IMR-90 (cell line): ENCODE results near the gene RAB18. TPM values are rescaled to one million over a fixed set of nuclear protein-coding genes. Genes with fewer than 3 reads are reported as not detected.

Source experiments
- ATAC-seq: fragments of 200-7000 bp; cut with Tn5 transposase; 2 replicates; pipeline ENCODE4 v1.9.1; 2020; ENCODE audit warnings: low read depth, mild to moderate bottlenecking, moderate library complexity
- BruUV-seq: library from RNA; stranded (reverse); fragments of 400-500 nt; replicated peaks from 2 replicates; lab custom pipeline; 2021; lab: Mats Ljungman, UMichigan
- CTCF ChIA-PET: fragments of 300-600 bp; formaldehyde crosslinking; extraction: SDS; loops from one replicate; lab custom pipeline; 2021; ENCODE audit warnings: antibody characterized with exemption; lab: Yijun Ruan, JAX
- POLR2A ChIA-PET: fragments of 300-600 bp; sonication (Branson Sonifier 250); formaldehyde crosslinking; loops from one replicate; lab custom pipeline; 2022; ENCODE audit warnings: antibody characterized with exemption; ENCODE audit not compliant: unreplicated experiment; lab: Charles Lee
- DNase-seq: peaks from one replicate; pipeline ENCODE4 v3.0.0; 2013
- H2AFZ ChIP-seq: replicated peaks from 2 replicates; pipeline ENCODE3; 2013; ENCODE audit warnings: low read length, mild to moderate bottlenecking; ENCODE audit not compliant: poor library complexity
- H2AK5ac ChIP-seq: 2 replicates; pipeline ENCODE4 v1.6.1; 2013; ENCODE audit warnings: low read depth, low read length, inconsistent platforms
- H2AK9ac ChIP-seq: replicated peaks from 2 replicates; pipeline ENCODE3; 2013; ENCODE audit warnings: mild to moderate bottlenecking, low read depth, low read length, moderate library complexity; ENCODE audit not compliant: poor library complexity
- H2BK120ac ChIP-seq: 2 replicates; pipeline ENCODE4 v1.6.1; 2013; ENCODE audit warnings: low read depth, low read length, inconsistent platforms
- H2BK15ac ChIP-seq: 3 replicates; pipeline ENCODE4 v1.6.1; 2013; ENCODE audit warnings: low read depth, low read length, inconsistent platforms
- H2BK20ac ChIP-seq: 2 replicates; pipeline ENCODE4 v1.6.1; 2013; ENCODE audit warnings: low read depth, mild to moderate bottlenecking, inconsistent platforms, low read length, moderate library complexity
- H2BK5ac ChIP-seq: 2 replicates; pipeline ENCODE4 v1.6.1; 2013; ENCODE audit warnings: mild to moderate bottlenecking, low read depth, low read length, inconsistent platforms; ENCODE audit not compliant: poor library complexity, severe bottlenecking
- H3K14ac ChIP-seq: replicated peaks from 2 replicates; pipeline ENCODE4 v1.6.1; 2013; ENCODE audit warnings: low read depth, low read length, inconsistent platforms
- H3K18ac ChIP-seq: 2 replicates; pipeline ENCODE4 v1.6.1; 2013; ENCODE audit warnings: low read depth, low read length, control low read depth
- H3K23ac ChIP-seq: 2 replicates; pipeline ENCODE4 v1.6.1; 2013; ENCODE audit warnings: low read depth, low read length, inconsistent platforms
- H3K27ac ChIP-seq: 2 replicates; pipeline ENCODE4 v1.5.1; 2013; ENCODE audit warnings: mild to moderate bottlenecking, control low read depth, low read length; ENCODE audit not compliant: insufficient read depth
- H3K27me3 ChIP-seq: 2 replicates; pipeline ENCODE4 v1.6.1; 2013; ENCODE audit warnings: low read length; ENCODE audit not compliant: control insufficient read depth, insufficient read depth
- H3K36me3 ChIP-seq: 2 replicates; pipeline ENCODE4 v1.6.1; 2013; ENCODE audit warnings: low read length, mixed read lengths; ENCODE audit not compliant: control insufficient read depth, insufficient read depth
- H3K4ac ChIP-seq: 2 replicates; pipeline ENCODE4 v1.6.1; 2013; ENCODE audit warnings: low read depth, low read length, inconsistent platforms
- H3K4me1 ChIP-seq: 2 replicates; pipeline ENCODE4 v1.6.1; 2013; ENCODE audit warnings: low read length, mixed read lengths; ENCODE audit not compliant: control insufficient read depth, insufficient read depth
- H3K4me2 ChIP-seq: 2 replicates; pipeline ENCODE4 v1.6.1; 2013; ENCODE audit warnings: low read depth, mild to moderate bottlenecking, control low read depth, low read length, moderate library complexity
- H3K4me3 ChIP-seq: 2 replicates; pipeline ENCODE4 v1.5.1; 2013; ENCODE audit warnings: low read depth, mild to moderate bottlenecking, control low read depth, low read length, moderate library complexity; ENCODE audit not compliant: insufficient read depth
- H3K56ac ChIP-seq: 2 replicates; pipeline ENCODE4 v1.6.1; 2013; ENCODE audit warnings: low read length, inconsistent platforms; ENCODE audit not compliant: insufficient read depth; ENCODE audit errors: extremely low read depth
- H3K79me1 ChIP-seq, 2 experiments: 2 replicates each; pipeline ENCODE4 v1.6.1; 2013; ENCODE audit warnings: low read length in 2 of 2, inconsistent platforms in 1 of 2, low read depth in 1 of 2
- H3K9ac ChIP-seq: 2 replicates; pipeline ENCODE4 v1.6.1; 2013; ENCODE audit warnings: low read depth, low read length, control low read depth
- H3K9me1 ChIP-seq: 2 replicates; pipeline ENCODE4 v1.6.1; 2013; ENCODE audit warnings: low read length, inconsistent platforms; ENCODE audit not compliant: insufficient read depth
- H3K9me3 ChIP-seq: 2 replicates; pipeline ENCODE4 v1.6.1; 2013; ENCODE audit warnings: low read length; ENCODE audit not compliant: control insufficient read depth, insufficient read depth
- H4K20me1 ChIP-seq: 2 replicates; pipeline ENCODE4 v1.6.1; 2013; ENCODE audit warnings: low read length, inconsistent platforms; ENCODE audit not compliant: insufficient read depth
- H4K5ac ChIP-seq: 2 replicates; pipeline ENCODE4 v1.6.1; 2013; ENCODE audit warnings: mild to moderate bottlenecking, low read depth, low read length, control low read depth
- H4K8ac ChIP-seq, 2 experiments: 2 replicates each; pipeline ENCODE4 v1.6.1; 2013; ENCODE audit warnings: low read depth in 2 of 2, low read length in 2 of 2, control low read depth in 1 of 2, inconsistent platforms in 1 of 2
- H4K91ac ChIP-seq: 2 replicates; pipeline ENCODE4 v1.6.1; 2013; ENCODE audit warnings: low read depth, low read length, inconsistent platforms; ENCODE audit not compliant: insufficient read depth
- CHD1 ChIP-seq: IDR thresholded peaks from 2 replicates; pipeline ENCODE4 v1.6.1; 2012; ENCODE audit warnings: low read depth, low read length, improper control_type of control experiment
- MAZ ChIP-seq: IDR thresholded peaks from 2 replicates; pipeline ENCODE4 v1.6.1; 2012; ENCODE audit warnings: low read depth, mild to moderate bottlenecking, low read length, improper control_type of control experiment, moderate library complexity, borderline replicate concordance
- NFE2L2 ChIP-seq: fragments of 150-350 bp; IDR thresholded peaks from 2 replicates; pipeline ENCODE4 v1.6.1; 2016; ENCODE audit warnings: low read depth, mild to moderate bottlenecking, low read length
- SMC3 ChIP-seq: fragments of 150-350 bp; IDR thresholded peaks from 2 replicates; pipeline ENCODE4 v1.6.1; 2016; ENCODE audit warnings: low read depth, mild to moderate bottlenecking, antibody characterized with exemption, low read length, moderate library complexity
- WGBS, 2 experiments: methylation state at CpG; one replicate each; pipeline versions ENCODE4 v1.1.5 to v1.1.7; 2013; ENCODE audit warnings: missing lambda C conversion rate in 2 of 2; ENCODE audit not compliant: insufficient read length in 1 of 2; ENCODE audit errors: extremely low coverage in 2 of 2; 5-methylcytosine and 5-hydroxymethylcytosine counted together
- dilution Hi-C: fragments of 300-500 bp; cut with HindIII; formaldehyde crosslinking; loops from one replicate; pipeline ENCODE4 v1.14.3; 2018; ENCODE audit warnings: low sequenced_read_pairs; ENCODE audit not compliant: unreplicated experiment
- in situ Hi-C: fragments of 300-500 bp; cut with MboI; formaldehyde crosslinking; loops from 3 replicates; pipeline ENCODE4 v1.14.3; 2019; ENCODE audit warnings: low sequenced_read_pairs, inconsistent platforms, mixed read lengths
- intact Hi-C: fragments of 100-400 bp; cut with micrococcal nuclease; formaldehyde crosslinking; loops from 2 replicates; pipeline ENCODE4 v1.10.0; 2022
- polyA plus RNA-seq, 3 experiments: library from polyadenylated mRNA; depleted of rRNA; stranded (reverse); fragments of >200 nt; gene quantifications; 2 replicates each; pipeline ENCODE4 v1.2.3, GENCODE V29; 2012; ENCODE audit warnings: low replicate concordance in 1 of 3
- total RNA-seq: library from RNA; depleted of rRNA; stranded (reverse); fragments of >200 nt; gene quantifications from 2 replicates; pipeline ENCODE4 v1.2.3, GENCODE V29; 2012

RAB18 gene
- total and polyA plus RNA-seq, 2 of the 4 experiments (the other 2 are of a cell fraction): 17.6 to 38.8 TPM

DNA sequence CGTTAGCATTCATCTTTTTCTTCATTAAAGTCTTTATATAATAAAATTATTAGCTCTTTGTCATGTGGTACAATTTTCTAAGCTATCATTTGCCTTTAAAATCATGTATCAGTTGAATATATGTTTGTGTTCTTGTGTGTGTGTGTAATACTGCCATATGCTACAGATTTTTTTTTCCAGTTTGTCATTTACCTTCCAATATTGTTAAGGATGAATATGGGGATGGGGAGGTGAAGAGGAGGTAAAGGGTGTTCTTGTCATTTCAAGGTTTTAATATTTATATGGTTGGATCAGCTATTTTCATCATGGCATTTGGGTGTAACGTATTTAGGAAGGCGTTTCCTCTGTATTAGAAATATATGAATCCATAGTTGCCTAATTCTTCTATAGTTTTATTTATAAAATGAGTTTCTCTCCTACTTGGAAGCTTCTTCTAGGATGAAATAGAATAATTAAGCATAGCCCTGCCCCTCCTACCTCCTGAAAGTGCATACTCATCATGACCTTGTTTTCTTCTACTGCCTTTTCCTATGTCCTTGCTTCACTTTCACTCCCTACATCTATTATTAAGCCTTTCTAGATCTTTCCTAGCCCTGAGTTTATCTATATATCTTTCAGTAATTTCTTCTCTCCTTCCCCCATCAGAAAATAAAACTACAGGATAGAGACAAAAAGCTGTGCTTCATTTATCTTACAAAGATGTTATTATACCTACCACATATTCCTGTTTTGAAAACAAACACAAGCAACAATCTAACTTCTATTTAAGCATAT, 25.1 kb downstream of the RAB18 start:
- dilution Hi-C loops: no loop called here
- CTCF ChIA-PET: no interaction called here

More for the DNA sequence above, 25.1 kb downstream of the RAB18 start:
- Histone ChIP-seq H3K14ac (no peak overlapping the region), H3K9me1 (no peaks in the 10 kb centered on the region), H4K8ac (no peak overlapping the region; a peak in 1 of 4 replicates), H3K23ac (no peak overlapping the region), H3K4me1 (peaks cover 3% of the 10 kb centered on the region; the same call in 1 of the 2 replicates), H2BK120ac (no peak overlapping the region), H2BK15ac (no peak overlapping the region), H3K27me3 (no peaks in the 10 kb centered on the region), H2AK9ac (no peak overlapping the region), H3K9me3 (no peaks in the 10 kb centered on the region), H3K36me3 (peaks cover 5% of the 10 kb centered on the region), H4K20me1 (peaks cover 22% of the 10 kb centered on the region), H3K56ac (no peak overlapping the region), H2BK5ac (peak overlapping the region; percentile 57), H3K79me1 (peaks cover 9 to 41% of the 10 kb centered on the region in 2 experiments; a peak in 3 of 4 replicates), H3K18ac (no peak overlapping the region), H2AFZ (no peak overlapping the region), H4K5ac (no peak overlapping the region), H2BK20ac (no peak overlapping the region), H3K4me2 (no peak overlapping the region; the same call in 1 of the 2 replicates), H3K27ac (no peak overlapping the region; the same call in 1 of the 2 replicates), H3K4me3 (no peak overlapping the region), H3K4ac (no peak overlapping the region), H2AK5ac (no peak overlapping the region), H4K91ac (no peak overlapping the region), H3K9ac (no peak overlapping the region)
- POLR2A ChIA-PET: no interaction called here
- intact Hi-C loops: no loop called here
- BruUV-seq: no TSS peak
- TF ChIP-seq NFE2L2: peak; percentile 84; the same call in 1 of the 2 replicates
- TF ChIP-seq CHD1: no peak
- no peak for TF ChIP-seq MAZ
- no peak for TF ChIP-seq SMC3
- WGBS, 2 experiments: no CpG with 5 or more reads among the region's 3 CpGs
- DNase-seq: peak; percentile 31
- in situ Hi-C loops: no loop called here
- ATAC-seq: no peak
